SK-N-SH treated with all-trans-retinoic acid at 6 μM for 48 hours (cell line): ENCODE measurements around the gene MAP4K4.

Experiments
- CREB5 ChIP-seq: fragments of 250-450 bp; sonication (Bioruptor Pico); IDR thresholded peaks from 2 replicates; pipeline ENCODE4 v1.5.1; 2020; ENCODE audit warnings: low read depth, mild to moderate bottlenecking, moderate library complexity
- OSR1 ChIP-seq: fragments of 250-450 bp; sonication (Bioruptor Pico); IDR thresholded peaks from 2 replicates; pipeline ENCODE4 v1.8.0; 2022; ENCODE audit warnings: moderate library complexity, mild to moderate bottlenecking, inconsistent platforms
- PATZ1 ChIP-seq: fragments of 250-450 bp; sonication (Bioruptor Pico); IDR thresholded peaks from 2 replicates; pipeline ENCODE4 v1.8.0; 2020; ENCODE audit warnings: mild to moderate bottlenecking, moderate library complexity, borderline replicate concordance
- POU6F1 ChIP-seq: fragments of 250-450 bp; sonication (Bioruptor Pico); IDR thresholded peaks from 2 replicates; pipeline ENCODE4 v1.8.0; 2021; ENCODE audit warnings: low read depth, mild to moderate bottlenecking, moderate library complexity, borderline replicate concordance
- PPARA ChIP-seq: fragments of 250-450 bp; sonication (Bioruptor Pico); IDR thresholded peaks from 2 replicates; pipeline ENCODE4 v1.5.0; 2020; ENCODE audit warnings: mild to moderate bottlenecking, borderline replicate concordance
- RARB ChIP-seq: fragments of 250-450 bp; sonication (Bioruptor Pico); IDR thresholded peaks from 2 replicates; pipeline ENCODE4 v1.8.0; 2021; ENCODE audit warnings: mild to moderate bottlenecking, moderate library complexity
- ZFP30 ChIP-seq: fragments of 450-650 bp; formaldehyde crosslinking; IDR thresholded peaks from 2 replicates; pipeline ENCODE4 v1.5.0; 2022; ENCODE audit warnings: mild to moderate bottlenecking, moderate library complexity

- TF ChIP-seq RARB (no peak), PATZ1 (CRISPR knock-in tag) (no peak), POU6F1 (no peak), PPARA (CRISPR knock-in tag) (no peak), CREB5 (CRISPR knock-in tag) (no peak), ZFP30 (CRISPR knock-in tag) (no peak), OSR1 (CRISPR knock-in tag) (no peak)
Measured at GRCh38 chr2:101803945-101804696, 106.6 kb downstream of the MAP4K4 start.
